ENCODE results near the gene DISP2. TPM values are rescaled to one million over a fixed set of nuclear protein-coding genes. Genes with fewer than 3 reads are reported as not detected.

DISP2 gene
- total RNA-seq, 1 donor from 2014 or later: 0.38 TPM

DNA sequence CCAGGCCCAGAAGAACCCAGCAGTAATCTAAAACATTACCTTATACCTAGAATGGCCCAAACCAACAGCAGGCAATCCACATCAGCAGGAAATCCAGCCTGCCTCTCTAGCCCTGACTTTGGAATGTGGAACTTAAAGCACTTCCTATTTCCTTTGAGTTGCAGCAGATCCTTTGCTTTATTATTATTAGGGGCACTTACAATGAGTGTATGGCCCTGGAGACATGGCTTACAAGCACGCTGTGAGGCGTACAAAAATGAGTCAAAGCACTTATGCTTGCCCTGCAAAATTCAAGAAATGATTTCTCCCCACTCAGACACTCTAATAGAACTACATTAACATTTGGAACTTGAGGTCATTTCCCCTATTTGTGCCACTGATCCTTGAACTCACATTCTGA is 15.0 kb downstream of the DISP2 start:
- ChIA-PET POLR2A (no interaction called here), CTCF (no interaction called here)
- intact Hi-C loops (cut with micrococcal nuclease): no loop called here
- Mint-ChIP-seq H3K27ac (no peak overlapping the region), H3K27me3 (no peaks in the 10 kb centered on the region), H3K36me3 (ENCODE audit: low read depth) (no peaks in the 10 kb centered on the region), H3K4me1 (no peaks in the 10 kb centered on the region), H3K9me3 (no peaks in the 10 kb centered on the region), H3K4me3 (no peak overlapping the region)
- ATAC-seq (ENCODE audit: low read depth): no peak
- no peak for DNase-seq
- TF ChIP-seq CTCF (IDR thresholded peaks at IDR 0.05): no peak

DNA sequence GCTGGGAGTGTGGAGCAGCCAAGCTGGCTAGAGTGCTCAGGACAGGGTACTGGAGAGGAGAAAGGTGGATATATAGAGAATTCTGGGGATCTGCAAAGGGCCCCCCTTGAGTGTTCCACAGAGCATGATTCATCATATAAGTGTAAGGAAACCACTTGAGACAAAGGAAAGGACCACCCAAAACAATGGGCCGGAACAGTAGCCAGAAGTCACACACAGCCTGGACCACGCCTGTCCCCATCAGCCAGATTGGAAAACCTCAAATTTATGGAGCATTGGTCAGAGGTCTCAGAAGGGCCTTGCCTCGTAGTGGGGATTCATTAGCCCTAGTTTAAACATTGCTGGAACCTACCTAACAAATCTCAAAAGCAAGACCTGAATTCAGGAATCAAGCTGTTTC is 19.6 kb downstream of the DISP2 start:
- Mint-ChIP-seq H3K4me1 (peaks cover 2% of the 10 kb centered on the region), H3K27ac (no peak overlapping the region), H3K36me3 (ENCODE audit: low read depth) (no peaks in the 10 kb centered on the region), H3K27me3 (no peaks in the 10 kb centered on the region), H3K4me3 (no peak overlapping the region), H3K9me3 (no peaks in the 10 kb centered on the region)
- TF ChIP-seq CTCF (IDR thresholded peaks at IDR 0.05): no peak
- intact Hi-C loops (cut with micrococcal nuclease): no loop called here
- ChIA-PET CTCF (interaction anchor here (0.6 kb wide), 1 partner anchor 57 kb away, joined by 3 read pairs; no protein-coding TSS in a partner anchor), POLR2A (no interaction called here)
- DNase-seq: no peak
- no peak for ATAC-seq (ENCODE audit: low read depth)

GRCh38 chr15:40379374-40379773 is 21.4 kb downstream of the DISP2 start:
- H3K27me3 Mint-ChIP-seq: no peaks in the 10 kb centered on the region
- no peaks in the 10 kb centered on the region for H3K9me3 Mint-ChIP-seq
- no peak overlapping the region for H3K4me3 Mint-ChIP-seq
- POLR2A ChIA-PET: no interaction called here
- CTCF ChIA-PET: no interaction called here
- H3K27ac Mint-ChIP-seq: no peak overlapping the region
- DNase-seq (no peak), ATAC-seq (ENCODE audit: low read depth) (no peak)
- intact Hi-C loops (cut with micrococcal nuclease): no loop called here
- peaks cover 12% of the 10 kb centered on the region for H3K4me1 Mint-ChIP-seq
- no peak for TF ChIP-seq CTCF (IDR thresholded peaks at IDR 0.05)
- H3K36me3 Mint-ChIP-seq (ENCODE audit: low read depth): peaks cover 2% of the 10 kb centered on the region

- ChIA-PET CTCF (no interaction called here), POLR2A (no interaction called here)
- no peak overlapping the region for H3K4me3 Mint-ChIP-seq
- ATAC-seq (ENCODE audit: low read depth): no peak
- no peaks in the 10 kb centered on the region for H3K27me3 Mint-ChIP-seq
- no peak for DNase-seq
- no peaks in the 10 kb centered on the region for H3K9me3 Mint-ChIP-seq
- TF ChIP-seq CTCF (IDR thresholded peaks at IDR 0.05): no peak
- no peak overlapping the region for H3K27ac Mint-ChIP-seq
- peaks cover 12% of the 10 kb centered on the region for H3K4me1 Mint-ChIP-seq
- intact Hi-C loops (cut with micrococcal nuclease): loop anchor here (5.0 kb wide), 2 partner anchors 42 to 598 kb away; partner anchors contain the start of gene FSIP1
- H3K36me3 Mint-ChIP-seq (ENCODE audit: low read depth): peaks cover 2% of the 10 kb centered on the region
Observed at GRCh38 chr15:40379853-40380252, 21.8 kb downstream of the DISP2 start.

GRCh38 chr15:40380636-40381035 is 22.6 kb downstream of the DISP2 start:
- POLR2A ChIA-PET: interaction anchor here (0.6 kb wide), 1 partner anchor 878 kb away, joined by 3 read pairs; no protein-coding TSS in a partner anchor
- no peaks in the 10 kb centered on the region for H3K9me3 Mint-ChIP-seq
- CTCF ChIA-PET: no interaction called here
- DNase-seq (no peak), ATAC-seq (ENCODE audit: low read depth) (no peak)
- intact Hi-C loops (cut with micrococcal nuclease): loop anchor here (5.0 kb wide), 2 partner anchors 42 to 598 kb away; partner anchors contain the start of gene FSIP1
- H3K27ac Mint-ChIP-seq: no peak overlapping the region
- H3K36me3 Mint-ChIP-seq (ENCODE audit: low read depth): peaks cover 2% of the 10 kb centered on the region
- H3K27me3 Mint-ChIP-seq: no peaks in the 10 kb centered on the region
- H3K4me1 Mint-ChIP-seq: peaks cover 12% of the 10 kb centered on the region
- H3K4me3 Mint-ChIP-seq: no peak overlapping the region
- no peak for TF ChIP-seq CTCF (IDR thresholded peaks at IDR 0.05)

Data from activated B cell treated with CpG ODN at 0.5 μM for 24 hours (primary cell).